PC-9 (cell line): Measurements from ENCODE around the gene SEC61B.

Source experiments
- EZH2 ChIP-seq: fragments of 200-600 bp; sonication (generic); IDR thresholded peaks from 2 replicates; pipeline ENCODE4 v1.8.0; 2017; ENCODE audit warnings: antibody characterized with exemption, low read depth
- TF ChIP-seq, protein P1 (sequence below): fragments of 200-600 bp; sonication (generic); conservative IDR thresholded peaks from 2 replicates; pipeline ENCODE4 v1.6.1; 2017; ENCODE audit warnings: mixed run types, antibody characterized with exemption, mild to moderate bottlenecking, moderate library complexity

DNA sequence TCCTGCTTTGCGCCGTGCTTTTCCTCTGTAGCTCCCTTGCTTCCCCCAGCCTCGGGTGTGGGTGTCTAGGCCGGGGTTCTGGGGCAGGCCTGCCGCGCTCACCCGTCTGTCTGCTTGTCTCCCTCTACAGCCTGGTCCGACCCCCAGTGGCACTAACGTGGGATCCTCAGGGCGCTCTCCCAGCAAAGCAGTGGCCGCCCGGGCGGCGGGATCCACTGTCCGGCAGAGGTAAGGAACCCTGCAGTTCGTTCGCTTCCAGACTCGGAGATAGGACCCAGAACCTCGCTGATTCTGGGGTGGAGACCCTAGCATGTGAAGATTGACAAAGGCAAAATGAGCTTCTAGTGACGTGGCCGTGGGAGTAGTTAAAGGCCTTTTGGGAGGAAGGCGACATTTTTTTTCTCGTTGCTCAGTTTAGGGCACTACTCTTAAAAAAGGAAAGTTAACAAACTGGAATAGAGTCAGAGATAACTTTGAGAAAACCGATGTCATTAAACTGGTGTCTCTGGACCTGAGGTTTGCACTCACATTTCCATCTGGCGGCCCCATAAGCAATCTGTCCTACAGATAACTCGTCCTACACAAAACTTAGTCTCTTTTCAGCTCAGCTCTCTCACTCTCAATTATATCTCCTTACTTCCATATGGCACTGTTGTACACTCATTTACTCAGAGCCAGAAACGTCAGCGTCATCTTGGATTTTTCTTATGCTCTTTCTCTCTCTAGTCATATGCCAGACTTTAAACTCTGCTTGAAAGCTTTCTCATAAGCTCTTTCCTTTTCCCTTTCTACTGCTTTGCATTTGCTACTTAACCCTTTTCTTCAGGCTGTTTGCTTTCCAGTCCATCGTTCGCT, 561 bp downstream of the SEC61B start:
- TF ChIP-seq, protein P1, sequence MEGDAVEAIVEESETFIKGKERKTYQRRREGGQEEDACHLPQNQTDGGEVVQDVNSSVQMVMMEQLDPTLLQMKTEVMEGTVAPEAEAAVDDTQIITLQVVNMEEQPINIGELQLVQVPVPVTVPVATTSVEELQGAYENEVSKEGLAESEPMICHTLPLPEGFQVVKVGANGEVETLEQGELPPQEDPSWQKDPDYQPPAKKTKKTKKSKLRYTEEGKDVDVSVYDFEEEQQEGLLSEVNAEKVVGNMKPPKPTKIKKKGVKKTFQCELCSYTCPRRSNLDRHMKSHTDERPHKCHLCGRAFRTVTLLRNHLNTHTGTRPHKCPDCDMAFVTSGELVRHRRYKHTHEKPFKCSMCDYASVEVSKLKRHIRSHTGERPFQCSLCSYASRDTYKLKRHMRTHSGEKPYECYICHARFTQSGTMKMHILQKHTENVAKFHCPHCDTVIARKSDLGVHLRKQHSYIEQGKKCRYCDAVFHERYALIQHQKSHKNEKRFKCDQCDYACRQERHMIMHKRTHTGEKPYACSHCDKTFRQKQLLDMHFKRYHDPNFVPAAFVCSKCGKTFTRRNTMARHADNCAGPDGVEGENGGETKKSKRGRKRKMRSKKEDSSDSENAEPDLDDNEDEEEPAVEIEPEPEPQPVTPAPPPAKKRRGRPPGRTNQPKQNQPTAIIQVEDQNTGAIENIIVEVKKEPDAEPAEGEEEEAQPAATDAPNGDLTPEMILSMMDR: no peak
- no peak for TF ChIP-seq EZH2
